Measurements from ENCODE around the gene ALPG.
"Not testable (repeated sequence)": the region's sequence is repeated elsewhere in the genome, so short reads cannot be mapped to it uniquely, and the experiment has no call there.

Gene ALPG

GRCh38 chr2:232377319-232377718 lies 29.3 kb upstream of the ALPG start:
- DNase-seq: no peak

GRCh38 chr2:232377841-232378734 lies 28.6 kb upstream of the ALPG start:
- DNase-seq: no peak

GRCh38 chr2:232378735-232379151 lies 27.9 kb upstream of the ALPG start, which contains the start of gene ALPP:
Gene ALPP, plus strand, starts transcription at chr2:232378751. Its CDS starts 52 bp downstream, at chr2:232378803.
- not testable (repeated sequence) for DNase-seq

- DNase-seq: not testable (repeated sequence)
Measured at GRCh38 chr2:232379610-232380590, 26.7 kb upstream of the ALPG start.

GRCh38 chr2:232381204-232382031 lies 25.2 kb upstream of the ALPG start:
- DNase-seq: not testable (repeated sequence)

GRCh38 chr2:232382331-232383225 lies 24.1 kb upstream of the ALPG start:
- no peak for DNase-seq

GRCh38 chr2:232384466-232384865 lies 22.2 kb upstream of the ALPG start:
- no peak for DNase-seq

GRCh38 chr2:232385058-232385457 lies 21.6 kb upstream of the ALPG start:
- DNase-seq: not testable (repeated sequence)

GRCh38 chr2:232385660-232386489 lies 20.8 kb upstream of the ALPG start:
- no peak for DNase-seq

GRCh38 chr2:232386490-232386739 lies 20.2 kb upstream of the ALPG start:
- no peak for DNase-seq

GRCh38 chr2:232386740-232387450 lies 19.7 kb upstream of the ALPG start:
- no peak for DNase-seq

- DNase-seq: no peak
Measured at GRCh38 chr2:232387451-232388171, 19.0 kb upstream of the ALPG start.

- no peak for DNase-seq
Measured at GRCh38 chr2:232388324-232388891, 18.2 kb upstream of the ALPG start.

GRCh38 chr2:232389327-232389726 lies 17.3 kb upstream of the ALPG start:
- no peak for DNase-seq

GRCh38 chr2:232390661-232391060 lies 16.0 kb upstream of the ALPG start:
- no peak for DNase-seq

- no peak for DNase-seq
Measured at GRCh38 chr2:232393556-232393955, 13.1 kb upstream of the ALPG start.

GRCh38 chr2:232394431-232394830 lies 12.2 kb upstream of the ALPG start:
- not testable (repeated sequence) for DNase-seq

GRCh38 chr2:232395586-232395985 lies 11.1 kb upstream of the ALPG start:
- no peak for DNase-seq

- DNase-seq: no peak
Measured at GRCh38 chr2:232396683-232397082, 10.0 kb upstream of the ALPG start.
